Stomach (tissue), 4 donors: ENCODE measurements around the gene AKAP11.

Experiments used
- POLR2A ChIP-seq, 4 donors: fragments of 450-650 bp; IDR thresholded peaks; one replicate each; pipeline ENCODE4 v1.6.1; 2016; ENCODE audit warnings: antibody characterized with exemption in 4 of 4, control low read depth in 2 of 4, mild to moderate bottlenecking in 1 of 4, moderate library complexity in 1 of 4
- POLR2AphosphoS5 ChIP-seq, 3 donors: sonication (generic); formaldehyde crosslinking; IDR thresholded peaks; one replicate each; pipeline ENCODE4 v1.6.1; 2016; ENCODE audit warnings: antibody characterized with exemption in 3 of 3

GRCh38 chr13:42270857-42271215 lies 1.1 kb upstream of the AKAP11 start:
- TF ChIP-seq POLR2AphosphoS5 (IDR thresholded peaks at IDR 0.05) (no peak), POLR2A (IDR thresholded peaks at IDR 0.05) (no peak)
